ENCODE data around the gene WDR12. TPM values are rescaled to one million over a fixed set of nuclear protein-coding genes. Genes with fewer than 3 reads are reported as not detected.
"Not testable (repeated sequence)": the region's sequence is repeated elsewhere in the genome, so short reads cannot be mapped to it uniquely, and the experiment has no call there.

WDR12 gene
- total RNA-seq, 1 experiment from 2014 or later, result 140 TPM

- no TSS peak for BruUV-seq (replicated peaks)
- intact Hi-C loops (cut with micrococcal nuclease), result no loop called here
Observed at GRCh38 chr2:202950592-202950991, 39.1 kb upstream of the WDR12 start.

GRCh38 chr2:202949333-202949732, 37.9 kb upstream of the WDR12 start:
- H4K20me1 ChIP-seq (ENCODE audit: insufficient read depth); H3K9me3 ChIP-seq (ENCODE audit: control insufficient read depth in 1 of 2, insufficient read depth in 1 of 2, low read depth in 1 of 2, low read length in 2 of 2); DNase-seq (ENCODE audit: low read depth, low spot score); H2AFZ ChIP-seq (ENCODE audit: low read depth, low read length, poor library complexity, severe bottlenecking); RAD21 ChIA-PET (ENCODE audit: low non-redundant PET in 1 of 2, low total read pairs in 2 of 2, uncharacterized antibody in 2 of 2, unreplicated experiment in 2 of 2); CTCF ChIA-PET; H3K36me3 ChIP-seq (ENCODE audit: control insufficient read depth in 1 of 2, insufficient read depth in 2 of 2, low read length in 2 of 2); H3K4me1 ChIP-seq (ENCODE audit: control insufficient read depth in 1 of 2, insufficient read depth in 2 of 2, low read length in 2 of 2); H3K9me2 ChIP-seq (ENCODE audit: insufficient read depth); H3K27ac ChIP-seq (ENCODE audit: low read depth, low read length); H3K9ac ChIP-seq (ENCODE audit: low read length); H3K4me2 ChIP-seq (ENCODE audit: low read length); intact Hi-C loops (cut with micrococcal nuclease); H3K27me3 ChIP-seq (ENCODE audit: insufficient read depth, low read length); POLR2A ChIA-PET; H3K79me2 ChIP-seq (ENCODE audit: insufficient read depth, low read length); BruUV-seq (replicated peaks); H3K4me3 ChIP-seq (replicated peaks in 1 of 2; ENCODE audit: low read depth in 1 of 2, low read length in 2 of 2); ATAC-seq: not testable (repeated sequence)

More at GRCh38 chr2:202950592-202950991, 39.1 kb upstream of the WDR12 start:
- TF ChIP-seq CEBPB (IDR thresholded peaks at IDR 0.05; ENCODE audit: low read depth) (no peak), ZNF274 (IDR thresholded peaks at IDR 0.05; ENCODE audit: low read depth, low read length) (no peak), EZH2 (IDR thresholded peaks at IDR 0.05) (no peak), FOSL1 (IDR thresholded peaks at IDR 0.05; ENCODE audit: low read depth) (no peak), REST (IDR thresholded peaks at IDR 0.05; ENCODE audit: low read depth) (no peak), RAD21 (IDR thresholded peaks at IDR 0.05; ENCODE audit: low read depth) (no peak), POLR2A (IDR thresholded peaks at IDR 0.05; ENCODE audit: borderline replicate concordance, extremely low read depth, insufficient read depth, insufficient read length) (no peak), ZBTB33 (IDR thresholded peaks at IDR 0.05; ENCODE audit: extremely low read depth, insufficient replicate concordance, low read length) (no peak), SP1 (IDR thresholded peaks at IDR 0.05; ENCODE audit: low read depth) (no peak), EGR1 (IDR thresholded peaks at IDR 0.05; ENCODE audit: low read depth) (no peak), JUND (IDR thresholded peaks at IDR 0.05) (no peak), CBX3 (IDR thresholded peaks at IDR 0.05; ENCODE audit: low read depth) (no peak), SIN3A (IDR thresholded peaks at IDR 0.05; ENCODE audit: low read depth) (no peak)
- ChIA-PET CTCF (no interaction called here), RAD21 (ENCODE audit: low non-redundant PET in 1 of 2, low total read pairs in 2 of 2, uncharacterized antibody in 2 of 2, unreplicated experiment in 2 of 2) (no interaction called here), POLR2A (no interaction called here)
- Histone ChIP-seq H2AFZ (ENCODE audit: low read depth, low read length, poor library complexity, severe bottlenecking) (no peak overlapping the region), H3K4me2 (ENCODE audit: low read length) (no peak overlapping the region), H3K9ac (ENCODE audit: low read length) (no peak overlapping the region), H3K9me2 (ENCODE audit: insufficient read depth) (no peaks in the 10 kb centered on the region), H4K20me1 (ENCODE audit: insufficient read depth) (no peaks in the 10 kb centered on the region), H3K4me1 (ENCODE audit: control insufficient read depth in 1 of 2, insufficient read depth in 2 of 2, low read length in 2 of 2) (no peaks in the 10 kb centered on the region), H3K27ac (ENCODE audit: low read depth, low read length) (no peak overlapping the region), H3K9me3 (ENCODE audit: control insufficient read depth in 1 of 2, insufficient read depth in 1 of 2, low read depth in 1 of 2, low read length in 2 of 2) (no peaks in the 10 kb centered on the region), H3K79me2 (ENCODE audit: insufficient read depth, low read length) (no peaks in the 10 kb centered on the region), H3K27me3 (ENCODE audit: insufficient read depth, low read length) (no peaks in the 10 kb centered on the region), H3K36me3 (ENCODE audit: control insufficient read depth in 1 of 2, insufficient read depth in 2 of 2, low read length in 2 of 2) (no peaks in the 10 kb centered on the region), H3K4me3 (replicated peaks in 1 of 2; ENCODE audit: low read depth in 1 of 2, low read length in 2 of 2) (no peak overlapping the region)
- no peak for DNase-seq (ENCODE audit: low read depth, low spot score)
- ATAC-seq, result no peak

Data from HCT116 (cell line).